Endothelial cell of umbilical vein (primary cell): ENCODE measurements around the gene TOMM6. TPM values are rescaled to one million over a fixed set of nuclear protein-coding genes. Genes with fewer than 3 reads are reported as not detected.

Experiments used
- BruUV-seq: library from RNA; stranded (reverse); fragments of 400-500 nt; replicated peaks from 2 replicates; lab custom pipeline; 2021; lab: Mats Ljungman, UMichigan
- CTCF ChIA-PET: fragments of 300-600, 350-600 bp; sonication (Branson Sonifier 250); formaldehyde crosslinking; loops from one replicate; lab custom pipeline; 2021; ENCODE audit warnings: antibody characterized with exemption, inconsistent platforms; lab: Charles Lee
- POLR2A ChIA-PET: fragments of 300-600, 350-600 bp; sonication (Branson Sonifier 250); formaldehyde crosslinking; loops from one replicate; lab custom pipeline; 2021; ENCODE audit warnings: antibody characterized with exemption, inconsistent platforms; lab: Charles Lee
- DNase-seq: peaks from one replicate; pipeline ENCODE4 v3.0.0-alpha.2; 2011; ENCODE audit warnings: low read depth, low spot score
- FAIRE-seq: peaks from 2 replicates; lab custom pipeline; 2011; peaks lifted over from hg19 to GRCh38; lab: Jason Lieb, UNC
- H2AFZ ChIP-seq: 2 replicates; pipeline ENCODE4 v1.6.0; 2012; ENCODE audit warnings: low read depth, low read length, control low read depth, inconsistent platforms
- H3K27ac ChIP-seq: 2 replicates; pipeline ENCODE4 v1.5.1; 2011; ENCODE audit warnings: low read depth, mild to moderate bottlenecking, control low read depth, low read length, moderate library complexity; ENCODE audit not compliant: insufficient read depth
- H3K27me3 ChIP-seq, 2 experiments: 2 replicates each; pipeline versions ENCODE4 v1.6.0 to v1.6.1; 2011; ENCODE audit warnings: low read length in 2 of 2, mixed read lengths in 1 of 2; ENCODE audit not compliant: control insufficient read depth in 2 of 2, insufficient read depth in 2 of 2
- H3K36me3 ChIP-seq, 2 experiments: 2 replicates in 1 of 2; 3 replicates in 1 of 2; pipeline ENCODE4 v1.5.1; 2011; ENCODE audit warnings: low read length in 2 of 2, mild to moderate bottlenecking in 1 of 2, moderate library complexity in 1 of 2; ENCODE audit not compliant: control insufficient read depth in 2 of 2, insufficient read depth in 2 of 2; ENCODE audit errors: extremely low read depth in 1 of 2
- H3K4me1 ChIP-seq: 3 replicates; pipeline ENCODE4 v1.5.1; 2011; ENCODE audit warnings: mild to moderate bottlenecking, low read length; ENCODE audit not compliant: control insufficient read depth, insufficient read depth; ENCODE audit errors: extremely low read depth
- H3K4me2 ChIP-seq: 2 replicates; pipeline ENCODE4 v1.6.1; 2011; ENCODE audit warnings: low read length, control low read depth, mixed read lengths; ENCODE audit not compliant: insufficient read depth
- H3K4me3 ChIP-seq, 3 experiments: fragments of 200-600 bp in 1 of 3; sonication (generic), shearing (Covaris generic) in 1 of 3; replicated peaks in 1 of 3; 2 replicates each; pipeline ENCODE4 v1.5.1; 2011 to 2016; ENCODE audit warnings: control low read depth in 3 of 3, low read length in 3 of 3, mild to moderate bottlenecking in 2 of 3, inconsistent platforms in 1 of 3, low read depth in 1 of 3, moderate library complexity in 1 of 3; ENCODE audit not compliant: insufficient read depth in 1 of 3
- H3K79me2 ChIP-seq: 2 replicates; pipeline ENCODE4 v1.6.0; 2012; ENCODE audit warnings: low read length, inconsistent platforms; ENCODE audit not compliant: control insufficient read depth, insufficient read depth
- H3K9ac ChIP-seq: replicated peaks from 2 replicates; pipeline ENCODE3; 2011; ENCODE audit warnings: low read length, control low read depth; ENCODE audit not compliant: insufficient read depth; ENCODE audit errors: extremely low read depth
- H3K9me1 ChIP-seq: replicated peaks from 3 replicates; pipeline ENCODE4 v1.6.0; 2011; ENCODE audit warnings: mild to moderate bottlenecking, low read length; ENCODE audit not compliant: control insufficient read depth, insufficient read depth; ENCODE audit errors: extremely low read depth
- H3K9me3 ChIP-seq: replicated peaks from 2 replicates; pipeline ENCODE4 v1.5.1; 2012; ENCODE audit warnings: low read length, inconsistent platforms; ENCODE audit not compliant: control insufficient read depth, insufficient read depth
- H4K20me1 ChIP-seq: replicated peaks from 2 replicates; pipeline ENCODE3; 2011; ENCODE audit warnings: mild to moderate bottlenecking, low read length; ENCODE audit not compliant: control insufficient read depth, insufficient read depth; ENCODE audit errors: extremely low read depth
- CTCF ChIP-seq, 2 donors: IDR thresholded peaks; 1 replicate in 1 of 2; 2 replicates in 1 of 2; pipeline ENCODE4 v1.5.1; 2011; ENCODE audit warnings: low read length in 2 of 2, mild to moderate bottlenecking in 2 of 2, moderate library complexity in 2 of 2, control low read depth in 1 of 2, inconsistent platforms in 1 of 2, low read depth in 1 of 2; ENCODE audit not compliant: insufficient read depth in 1 of 2; ENCODE audit errors: extremely low read depth in 1 of 2
- EZH2 ChIP-seq: IDR thresholded peaks from 2 replicates; pipeline ENCODE4 v1.6.1; 2012; ENCODE audit warnings: borderline replicate concordance, low read depth, mild to moderate bottlenecking, moderate library complexity, low read length, inconsistent platforms; ENCODE audit not compliant: severe bottlenecking
- FOS ChIP-seq: IDR thresholded peaks from 2 replicates; pipeline ENCODE4 v1.6.1; 2011; ENCODE audit warnings: mild to moderate bottlenecking, low read length, moderate library complexity, borderline replicate concordance; ENCODE audit not compliant: insufficient read depth
- GATA2 ChIP-seq: IDR thresholded peaks from 2 replicates; pipeline ENCODE4 v1.7.0; 2011; ENCODE audit warnings: low read depth, mild to moderate bottlenecking, moderate library complexity, mixed read lengths, low read length; ENCODE audit not compliant: insufficient read length, insufficient read depth
- JUN ChIP-seq: IDR thresholded peaks from 2 replicates; pipeline ENCODE4 v1.6.1; 2011; ENCODE audit warnings: borderline replicate concordance, low read depth; ENCODE audit not compliant: insufficient read length, insufficient read depth
- MAX ChIP-seq: IDR thresholded peaks from 2 replicates; pipeline ENCODE4 v1.6.1; 2011; ENCODE audit not compliant: insufficient read depth, insufficient read length
- MYC ChIP-seq: IDR thresholded peaks from one replicate; pipeline ENCODE4 v1.6.1; 2011; ENCODE audit warnings: mild to moderate bottlenecking, low read depth, low read length
- POLR2A ChIP-seq: IDR thresholded peaks from 2 replicates; pipeline ENCODE4 v1.6.1; 2012; ENCODE audit warnings: low read depth, mild to moderate bottlenecking, control low read depth, low read length
- POLR2AphosphoS5 ChIP-seq: IDR thresholded peaks from 2 replicates; pipeline ENCODE4 v1.6.1; 2012; ENCODE audit warnings: low read depth, mild to moderate bottlenecking, control low read depth, low read length, moderate library complexity; ENCODE audit not compliant: insufficient read depth
- dilution Hi-C: fragments of 300-500 bp; cut with MboI; formaldehyde crosslinking; loops from one replicate; pipeline ENCODE4 v1.15.0; 2019; ENCODE audit warnings: low sequenced_read_pairs; ENCODE audit not compliant: extremely low pct_ligation_motif_present
- intact Hi-C: fragments of 100-400 bp; cut with micrococcal nuclease; formaldehyde crosslinking; loops from one replicate; pipeline ENCODE4 v1.10.0; 2022
- polyA plus RNA-seq, 4 experiments: library from polyadenylated mRNA; depleted of rRNA in 3 of 4; stranded (reverse) in 3 of 4; unstranded in 1 of 4; fragments of >200 nt; gene quantifications; 2 replicates each; pipeline versions ENCODE4 v1.2.1 to v1.2.3, GENCODE V29; 2011 to 2012; ENCODE audit warnings: missing spikeins in 1 of 4
- total RNA-seq: library from RNA; stranded (reverse); gene quantifications from 2 replicates; pipeline ENCODE4 v1.2.3, GENCODE V29; 2021

TOMM6 gene
- total and polyA plus RNA-seq, 2 donors (not counting 3 experiments of a cell fraction or from before 2014, with no cell fraction given) = 233 to 527 TPM

- ChIA-PET CTCF (no interaction called here), POLR2A (no interaction called here)
- H3K9me1 ChIP-seq = no peaks in the 10 kb centered on the region
- H3K9ac ChIP-seq = no peak overlapping the region
- FAIRE-seq = no peak
- H3K4me2 ChIP-seq = no peak overlapping the region
- H3K36me3 ChIP-seq = no peaks in the 10 kb centered on the region
- H4K20me1 ChIP-seq = no peaks in the 10 kb centered on the region
- TF ChIP-seq CTCF (IDR thresholded peaks at IDR 0.05; ENCODE audit: extremely low read depth in 1 of 2, insufficient read depth in 1 of 2, low read depth in 1 of 2, low read length in 2 of 2) (no peak), GATA2 (no peak), POLR2AphosphoS5 (no peak), MYC (no peak), FOS (no peak), EZH2 (no peak), JUN (no peak), MAX (no peak), POLR2A (no peak)
- H3K4me1 ChIP-seq = peaks cover 1% of the 10 kb centered on the region
- no TSS peak for BruUV-seq
- H3K4me3 ChIP-seq = no peak overlapping the region
- H3K27me3 ChIP-seq = peaks cover 3 to 5% of the 10 kb centered on the region in 2 experiments
- H3K27ac ChIP-seq = no peak overlapping the region
- intact Hi-C loops = no loop called here
- no peaks in the 10 kb centered on the region for H3K9me3 ChIP-seq
- no peak for DNase-seq
- dilution Hi-C loops = no loop called here
- H2AFZ ChIP-seq = no peak overlapping the region
- H3K79me2 ChIP-seq = no peaks in the 10 kb centered on the region
These were observed 28.9 kb upstream of the TOMM6 start for GRCh38 chr6:41758641-41759035.
